Kidney (tissue), 14 donors: ENCODE results near the gene GPT2. TPM values are rescaled to one million over a fixed set of nuclear protein-coding genes. Genes with fewer than 3 reads are reported as not detected.

ENCODE experiments used
- DNase-seq, 5 donors: peaks; one replicate each; pipeline ENCODE4 v3.0.0-alpha.2; 2013 to 2020
- FAIRE-seq: peaks from 2 replicates; lab custom pipeline; 2012; peaks lifted over from hg19 to GRCh38; lab: Jason Lieb, UNC
- H3K27ac ChIP-seq, 2 donors: one replicate each; pipeline ENCODE4 v1.7.0; 2013; ENCODE audit warnings: low read depth in 2 of 2, low read length in 2 of 2, inconsistent platforms in 1 of 2
- H3K27me3 ChIP-seq: one replicate; pipeline ENCODE4 v1.7.1; 2013; ENCODE audit warnings: low read length, inconsistent platforms; ENCODE audit not compliant: control insufficient read depth, insufficient read depth
- H3K36me3 ChIP-seq, 3 donors: one replicate each; pipeline versions ENCODE4 v1.7.0 to v1.7.1; 2013; ENCODE audit warnings: low read length in 3 of 3, control low read depth in 1 of 3, inconsistent platforms in 1 of 3; ENCODE audit not compliant: insufficient read depth in 3 of 3, control insufficient read depth in 2 of 3
- H3K4me1 ChIP-seq, 3 donors: one replicate each; pipeline versions ENCODE4 v1.7.0 to v1.7.1; 2013; ENCODE audit warnings: low read length in 3 of 3, inconsistent platforms in 1 of 3, low read depth in 1 of 3; ENCODE audit not compliant: control insufficient read depth in 2 of 3, insufficient read depth in 2 of 3
- H3K4me3 ChIP-seq, 3 donors: one replicate each; pipeline versions ENCODE4 v1.7.0 to v1.8.1; 2013; ENCODE audit warnings: low read length in 3 of 3, control low read depth in 1 of 3, inconsistent platforms in 1 of 3
- H3K9ac ChIP-seq, 3 donors: one replicate each; pipeline versions ENCODE4 v1.7.0 to v1.7.1; 2013; ENCODE audit warnings: low read length in 3 of 3, control low read depth in 1 of 3, inconsistent platforms in 1 of 3
- H3K9me3 ChIP-seq, 3 donors: one replicate each; pipeline versions ENCODE4 v1.7.0 to v1.7.1; 2013; ENCODE audit warnings: low read length in 3 of 3, control low read depth in 1 of 3, inconsistent platforms in 1 of 3; ENCODE audit not compliant: control insufficient read depth in 2 of 3, insufficient read depth in 1 of 3
- intact Hi-C: fragments of 100-400 bp; cut with DNase I; formaldehyde crosslinking; loops from one replicate; pipeline ENCODE4 v1.11.1; 2022
- polyA plus RNA-seq: library from polyadenylated mRNA; stranded (reverse); fragments of 350-450 nt; fragmentation: Illumina TruSeq; extraction: RNeasy Lipid Tissue Mini Kit (QIAGEN cat#74804); gene quantifications from one replicate; pipeline ENCODE4 v1.2.3, GENCODE V29; 2014; ENCODE audit warnings: low read depth, low replicate concordance; ENCODE audit not compliant: insufficient read depth
- total RNA-seq: library from RNA; stranded (reverse); fragmentation: NEBNext Ultra II Directional; extraction: Animal tissue kit (Norgen Biotek cat#: 25700); gene quantifications from one replicate; pipeline ENCODE4 v1.2.1, GENCODE V29; 2021
- TF ChIP-seq, protein P1 (sequence below): IDR thresholded peaks from 3 replicates; pipeline ENCODE4 v1.5.1; 2012; ENCODE audit warnings: mild to moderate bottlenecking, moderate library complexity, borderline replicate concordance; ENCODE audit not compliant: insufficient read depth; ENCODE audit errors: extremely low read depth
- donor health status: control.
- donor health status: control.
- donor health status: control.
- donor health status: control.
- donor health status: control.
- donor health status: DM: yes; HTN: yes; CAD: no.
- donor health status: Normal renal cell carcinoma (clear cell type).

GPT2 gene
- total and polyA plus RNA-seq, 2 donors from 2014 or later = 6.5 to 37.1 TPM

DNA sequence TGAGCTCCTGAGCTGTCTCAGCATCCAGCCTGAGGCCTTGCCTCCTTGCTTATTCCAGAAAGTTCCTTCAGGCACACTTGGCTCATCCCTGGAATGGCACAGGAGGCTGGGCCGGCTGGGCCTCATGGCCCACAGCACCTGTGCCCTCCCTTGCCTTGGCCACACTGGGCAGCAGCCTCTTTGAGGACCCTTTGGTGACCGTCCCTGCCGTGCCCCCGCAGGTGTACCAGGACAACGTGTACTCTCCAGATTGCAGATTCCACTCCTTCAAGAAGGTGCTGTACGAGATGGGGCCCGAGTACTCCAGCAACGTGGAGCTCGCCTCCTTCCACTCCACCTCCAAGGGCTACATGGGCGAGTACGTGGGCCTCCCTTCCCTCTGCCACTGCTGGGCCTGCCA is 34.2 kb downstream of the GPT2 start:
- peaks cover 0 to 2% (median 0%) of the 10 kb centered on the region in 3 donors for H3K9me3 ChIP-seq
- peaks cover 0 to 9% (median 5%) of the 10 kb centered on the region in 3 donors for H3K4me1 ChIP-seq
- H3K36me3 ChIP-seq = peaks cover 2 to 31% (median 7%) of the 10 kb centered on the region in 3 donors
- no peak for DNase-seq
- no peak for FAIRE-seq
- no peak overlapping the region for H3K9ac ChIP-seq
- no peaks in the 10 kb centered on the region for H3K27me3 ChIP-seq
- TF ChIP-seq, protein P1, sequence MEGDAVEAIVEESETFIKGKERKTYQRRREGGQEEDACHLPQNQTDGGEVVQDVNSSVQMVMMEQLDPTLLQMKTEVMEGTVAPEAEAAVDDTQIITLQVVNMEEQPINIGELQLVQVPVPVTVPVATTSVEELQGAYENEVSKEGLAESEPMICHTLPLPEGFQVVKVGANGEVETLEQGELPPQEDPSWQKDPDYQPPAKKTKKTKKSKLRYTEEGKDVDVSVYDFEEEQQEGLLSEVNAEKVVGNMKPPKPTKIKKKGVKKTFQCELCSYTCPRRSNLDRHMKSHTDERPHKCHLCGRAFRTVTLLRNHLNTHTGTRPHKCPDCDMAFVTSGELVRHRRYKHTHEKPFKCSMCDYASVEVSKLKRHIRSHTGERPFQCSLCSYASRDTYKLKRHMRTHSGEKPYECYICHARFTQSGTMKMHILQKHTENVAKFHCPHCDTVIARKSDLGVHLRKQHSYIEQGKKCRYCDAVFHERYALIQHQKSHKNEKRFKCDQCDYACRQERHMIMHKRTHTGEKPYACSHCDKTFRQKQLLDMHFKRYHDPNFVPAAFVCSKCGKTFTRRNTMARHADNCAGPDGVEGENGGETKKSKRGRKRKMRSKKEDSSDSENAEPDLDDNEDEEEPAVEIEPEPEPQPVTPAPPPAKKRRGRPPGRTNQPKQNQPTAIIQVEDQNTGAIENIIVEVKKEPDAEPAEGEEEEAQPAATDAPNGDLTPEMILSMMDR = no peak
- no peak overlapping the region for H3K4me3 ChIP-seq
- intact Hi-C loops = no loop called here
- H3K27ac ChIP-seq = no peak overlapping the region

DNA sequence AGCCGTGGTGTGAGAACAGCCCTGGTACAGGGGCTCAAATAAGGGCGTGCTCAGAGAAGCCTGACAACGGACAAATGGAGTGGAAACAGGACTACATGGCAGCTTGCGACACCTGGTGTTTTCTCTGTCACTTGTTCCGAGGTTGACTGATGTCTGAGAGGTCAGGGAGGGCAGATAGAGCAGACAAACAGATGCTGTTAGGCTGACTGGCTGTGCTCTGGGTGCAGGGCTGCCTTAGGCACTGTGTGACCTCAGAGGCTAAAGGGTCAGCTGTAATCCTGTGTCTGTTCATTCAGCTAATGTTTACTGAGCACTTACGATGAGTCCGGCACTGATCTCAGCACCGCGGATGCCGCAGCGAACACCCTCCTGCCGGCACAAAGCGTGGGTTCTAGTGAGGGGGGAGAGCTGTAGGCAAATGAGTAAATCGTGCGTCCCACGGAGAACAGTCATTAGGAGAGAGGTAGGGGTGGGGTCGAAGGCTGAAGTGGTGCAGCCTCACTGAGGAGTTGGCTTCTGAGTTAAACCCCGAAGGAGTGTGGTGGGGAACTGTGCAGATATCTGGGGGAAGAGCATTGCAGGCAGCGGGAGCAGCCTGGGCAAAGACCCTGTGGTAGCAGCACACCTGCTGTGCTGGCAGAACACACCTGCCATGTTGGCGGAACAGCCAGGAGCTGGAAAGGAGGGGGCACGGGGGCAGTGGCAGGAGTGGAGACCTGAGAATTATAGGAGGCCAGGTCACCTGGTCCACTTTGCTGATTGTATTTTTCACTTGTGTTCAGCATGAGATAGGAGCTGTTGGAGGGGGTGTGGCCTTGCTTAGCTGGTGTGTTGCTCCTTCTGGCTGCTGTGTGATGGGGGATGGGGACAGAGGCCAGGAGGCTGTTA is 35.0 kb downstream of the GPT2 start:
- Histone ChIP-seq H3K36me3 (peaks cover 5 to 32% (median 7%) of the 10 kb centered on the region in 3 donors), H3K27me3 (no peaks in the 10 kb centered on the region), H3K9me3 (peaks cover 0 to 2% (median 0%) of the 10 kb centered on the region in 3 donors), H3K27ac (no peak overlapping the region), H3K4me3 (no peak overlapping the region), H3K9ac (no peak overlapping the region), H3K4me1 (peaks cover 0 to 9% (median 5%) of the 10 kb centered on the region in 3 donors)
- FAIRE-seq = no peak
- TF ChIP-seq, protein P1 = no peak
- peak in 4 of 5 donors; percentile 53 to 67 (median 60) for DNase-seq
- intact Hi-C loops = no loop called here

DNA sequence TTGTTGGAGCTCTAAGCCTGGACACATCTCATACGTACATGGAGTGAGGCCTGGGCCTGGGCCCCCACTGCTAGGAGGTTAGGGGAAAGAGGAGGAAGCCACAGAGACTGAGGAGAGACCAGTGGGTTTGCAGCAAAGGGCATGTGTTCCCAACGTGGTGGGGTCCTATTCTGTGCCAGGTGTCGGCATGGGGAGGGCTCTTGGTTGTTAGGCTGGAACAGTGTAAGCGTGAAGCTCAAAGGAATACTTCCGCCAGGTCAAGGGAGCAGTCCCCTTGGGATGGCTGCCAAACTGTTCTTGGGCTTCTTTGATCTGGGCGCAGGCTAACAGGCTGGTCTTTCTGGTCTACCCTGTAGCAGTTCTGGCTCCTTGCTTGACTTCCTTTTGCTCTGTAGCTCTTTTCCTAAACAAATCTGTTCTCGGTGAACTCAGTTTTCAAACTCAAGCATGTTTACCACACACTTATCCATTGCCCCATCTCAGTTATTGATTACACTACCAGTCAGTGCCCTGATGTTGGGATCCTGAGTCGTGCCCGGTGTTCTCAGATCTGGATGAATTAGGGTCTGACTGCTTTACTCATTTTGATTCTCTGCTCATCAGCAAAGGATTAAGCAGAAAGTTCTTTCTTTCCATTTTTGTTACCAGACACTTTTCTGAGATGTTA is 36.4 kb downstream of the GPT2 start:
- FAIRE-seq = no peak
- Histone ChIP-seq H3K27me3 (no peaks in the 10 kb centered on the region), H3K9ac (peak overlapping the region in 1 of 3 donors; percentile 26), H3K36me3 (peaks cover 3 to 27% (median 5%) of the 10 kb centered on the region in 3 donors), H3K4me3 (no peak overlapping the region), H3K9me3 (peaks cover 0 to 2% (median 0%) of the 10 kb centered on the region in 3 donors), H3K4me1 (peaks cover 0 to 9% (median 5%) of the 10 kb centered on the region in 3 donors), H3K27ac (peak overlapping the region in 1 of 2 donors; percentile 32)
- TF ChIP-seq, protein P1 = no peak
- peak in 2 of 5 donors; percentile 29 to 50 for DNase-seq
- intact Hi-C loops = no loop called here
